DMS 273 (cell line): ENCODE data around the gene MROH2A.
A peak's percentile ranks its signal among the peaks of the same experiment; 100 is the strongest.

Experiments used
- DNase-seq: peaks from one replicate; lab custom pipeline; 2025; ENCODE audit not compliant: unreplicated experiment; lab: John Stamatoyannopoulos, UW

MROH2A gene

GRCh38 chr2:233833345-233833744 is 55.2 kb downstream of the MROH2A start:
- DNase-seq, result peak; percentile 61

GRCh38 chr2:233835230-233836186 is 57.4 kb downstream of the MROH2A start:
- DNase-seq, result no peak

- no peak for DNase-seq
These were observed 58.2 kb downstream of the MROH2A start for GRCh38 chr2:233836359-233836758.

GRCh38 chr2:233837694-233838229 is 59.6 kb downstream of the MROH2A start:
- no peak for DNase-seq

- DNase-seq, result no peak
These were observed 60.1 kb downstream of the MROH2A start for GRCh38 chr2:233838251-233838650.

GRCh38 chr2:233838726-233839446 is 60.8 kb downstream of the MROH2A start:
- DNase-seq, result no peak

GRCh38 chr2:233839447-233839820 is 61.3 kb downstream of the MROH2A start:
- DNase-seq, result no peak

- DNase-seq, result no peak
These were observed 62.4 kb downstream of the MROH2A start for GRCh38 chr2:233840520-233840919.

GRCh38 chr2:233841183-233841582 is 63.1 kb downstream of the MROH2A start:
- DNase-seq, result no peak

GRCh38 chr2:233844064-233844807 is 66.1 kb downstream of the MROH2A start:
- DNase-seq, result no peak

GRCh38 chr2:233844836-233845235 is 66.7 kb downstream of the MROH2A start:
- no peak for DNase-seq

GRCh38 chr2:233845301-233846060 is 67.4 kb downstream of the MROH2A start:
- no peak for DNase-seq

- DNase-seq, result no peak
These were observed 68.5 kb downstream of the MROH2A start for GRCh38 chr2:233846387-233847247.

GRCh38 chr2:233847248-233847898 is 69.2 kb downstream of the MROH2A start:
- DNase-seq, result no peak

GRCh38 chr2:233848276-233848675 is 70.1 kb downstream of the MROH2A start:
- DNase-seq, result no peak

- no peak for DNase-seq
These were observed 71.6 kb downstream of the MROH2A start for GRCh38 chr2:233849607-233850271.

- no peak for DNase-seq
These were observed 72.6 kb downstream of the MROH2A start for GRCh38 chr2:233850745-233851144.

- no peak for DNase-seq
These were observed 73.0 kb downstream of the MROH2A start for GRCh38 chr2:233851169-233851568.
